Breast epithelium (tissue), 4 donors: ENCODE results near the gene CLMN. TPM values are rescaled to one million over a fixed set of nuclear protein-coding genes. Genes with fewer than 3 reads are reported as not detected.
A peak's percentile ranks its signal among the peaks of the same experiment; 100 is the strongest.

Source experiments
- DNase-seq, 2 donors: peaks; one replicate each; pipeline ENCODE4 v3.0.0-alpha.2; 2019; ENCODE audit warnings: low spot score in 2 of 2
- H3K27ac ChIP-seq, 2 donors: fragments of 200-600 bp; sonication (generic) in 1 of 2; one replicate each; pipeline ENCODE4 v1.5.1; 2016 to 2019; ENCODE audit warnings: mild to moderate bottlenecking in 1 of 2
- H3K27me3 ChIP-seq, 2 donors: fragments of 200-600 bp; sonication (generic) in 1 of 2; one replicate each; pipeline versions ENCODE4 v1.5.1 to v1.6.0; 2017 to 2019; ENCODE audit warnings: control low read depth in 1 of 2, mild to moderate bottlenecking in 1 of 2
- H3K36me3 ChIP-seq: fragments of 200-600 bp; one replicate; pipeline ENCODE4 v1.5.1; 2019
- H3K4me1 ChIP-seq, 2 donors: fragments of 200-600 bp; sonication (generic); one replicate each; pipeline ENCODE4 v1.5.1; 2016 to 2019; ENCODE audit warnings: control low read depth in 1 of 2
- H3K4me3 ChIP-seq, 3 donors: fragments of 200-600 bp; sonication (generic); 1 replicate in 2 of 3; 2 replicates in 1 of 3; pipeline ENCODE4 v1.5.1; 2016 to 2019; ENCODE audit warnings: mild to moderate bottlenecking in 3 of 3, moderate library complexity in 2 of 3
- H3K9me3 ChIP-seq, 2 donors: fragments of 200-600 bp; sonication (generic) in 1 of 2; one replicate each; pipeline ENCODE4 v1.5.1; 2016 to 2019; ENCODE audit warnings: control low read depth in 1 of 2
- POLR2A ChIP-seq: fragments of 450-650 bp; IDR thresholded peaks from one replicate; pipeline ENCODE4 v1.6.1; 2016; ENCODE audit warnings: antibody characterized with exemption, mild to moderate bottlenecking, moderate library complexity
- POLR2AphosphoS5 ChIP-seq, 3 donors: sonication (generic); formaldehyde crosslinking; IDR thresholded peaks; one replicate each; pipeline ENCODE4 v1.6.1; 2017; ENCODE audit warnings: antibody characterized with exemption in 3 of 3
- intact Hi-C: fragments of 100-400 bp; cut with DNase I; formaldehyde crosslinking; loops from one replicate; pipeline ENCODE4 v1.15.1; 2023; ENCODE audit warnings: low total_unique reads
- total RNA-seq, 3 donors: library from RNA; depleted of rRNA; stranded (reverse); fragments of >200 nt; gene quantifications; one replicate each; pipeline ENCODE4 v1.1.0, GENCODE V29; 2016
- TF ChIP-seq, protein P1 (sequence below), 3 donors: fragments of 450-650 bp; IDR thresholded peaks; one replicate each; pipeline ENCODE4 v1.5.1; 2016 to 2017; ENCODE audit warnings: antibody characterized with exemption in 3 of 3, mild to moderate bottlenecking in 3 of 3, moderate library complexity in 3 of 3

Gene CLMN
- total RNA-seq, 3 donors from 2014 or later, result 23.7 to 73.6 (median 48.5) TPM

DNA sequence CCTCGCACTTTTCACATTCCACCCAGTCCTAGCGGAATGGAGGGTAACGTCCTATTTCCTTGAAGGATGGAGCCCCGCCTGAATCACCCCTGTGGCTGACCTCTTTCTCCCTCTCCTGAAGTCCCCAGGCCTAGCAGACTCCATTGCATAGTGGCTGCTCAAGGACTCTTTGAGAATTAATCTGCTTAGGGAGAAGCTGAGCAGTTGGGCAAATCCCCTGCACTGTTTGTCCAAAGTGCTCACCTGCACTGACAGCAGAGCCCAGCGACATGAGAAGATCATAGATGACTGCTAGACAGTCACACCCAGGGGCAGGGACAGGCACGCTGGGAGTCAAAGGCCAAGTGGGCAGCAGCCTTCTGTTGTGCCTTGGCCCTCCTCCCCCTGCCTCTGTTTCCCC, 124.7 kb downstream of the CLMN start:
- Histone ChIP-seq H3K9me3 (no peaks in the 10 kb centered on the region), H3K36me3 (no peaks in the 10 kb centered on the region), H3K4me3 (no peak overlapping the region), H3K27me3 (no peaks in the 10 kb centered on the region), H3K4me1 (no peaks in the 10 kb centered on the region), H3K27ac (peak overlapping the region in 1 of 2 donors; percentile 32)
- intact Hi-C loops, result no loop called here
- TF ChIP-seq POLR2AphosphoS5 (IDR thresholded peaks at IDR 0.05) (no peak), POLR2A (no peak)
- TF ChIP-seq, protein P1, sequence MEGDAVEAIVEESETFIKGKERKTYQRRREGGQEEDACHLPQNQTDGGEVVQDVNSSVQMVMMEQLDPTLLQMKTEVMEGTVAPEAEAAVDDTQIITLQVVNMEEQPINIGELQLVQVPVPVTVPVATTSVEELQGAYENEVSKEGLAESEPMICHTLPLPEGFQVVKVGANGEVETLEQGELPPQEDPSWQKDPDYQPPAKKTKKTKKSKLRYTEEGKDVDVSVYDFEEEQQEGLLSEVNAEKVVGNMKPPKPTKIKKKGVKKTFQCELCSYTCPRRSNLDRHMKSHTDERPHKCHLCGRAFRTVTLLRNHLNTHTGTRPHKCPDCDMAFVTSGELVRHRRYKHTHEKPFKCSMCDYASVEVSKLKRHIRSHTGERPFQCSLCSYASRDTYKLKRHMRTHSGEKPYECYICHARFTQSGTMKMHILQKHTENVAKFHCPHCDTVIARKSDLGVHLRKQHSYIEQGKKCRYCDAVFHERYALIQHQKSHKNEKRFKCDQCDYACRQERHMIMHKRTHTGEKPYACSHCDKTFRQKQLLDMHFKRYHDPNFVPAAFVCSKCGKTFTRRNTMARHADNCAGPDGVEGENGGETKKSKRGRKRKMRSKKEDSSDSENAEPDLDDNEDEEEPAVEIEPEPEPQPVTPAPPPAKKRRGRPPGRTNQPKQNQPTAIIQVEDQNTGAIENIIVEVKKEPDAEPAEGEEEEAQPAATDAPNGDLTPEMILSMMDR (IDR thresholded peaks at IDR 0.05), result no peak
- DNase-seq, result no peak

DNA sequence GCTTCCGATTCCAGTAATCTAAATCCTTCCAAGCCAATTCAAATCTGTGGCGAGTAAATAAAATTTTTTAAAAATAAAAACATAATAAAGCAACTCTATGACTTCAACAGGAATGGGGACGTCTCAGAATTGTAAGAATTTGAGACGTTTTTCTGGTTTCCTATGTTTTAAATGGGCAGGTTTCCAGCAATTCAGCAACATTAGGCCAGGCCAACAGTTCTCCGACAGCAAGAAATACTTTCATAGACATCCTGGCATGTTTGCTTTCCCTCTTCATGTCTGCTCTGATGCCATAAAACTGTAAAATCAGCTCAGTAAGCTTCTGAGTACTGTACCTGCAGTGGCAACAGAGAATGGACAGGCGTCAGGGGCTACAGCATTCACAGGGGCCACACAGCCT, 126.6 kb downstream of the CLMN start:
- Histone ChIP-seq H3K9me3 (no peaks in the 10 kb centered on the region), H3K4me1 (no peaks in the 10 kb centered on the region), H3K4me3 (no peak overlapping the region), H3K27me3 (no peaks in the 10 kb centered on the region), H3K36me3 (no peaks in the 10 kb centered on the region), H3K27ac (no peak overlapping the region)
- DNase-seq, result no peak
- intact Hi-C loops, result no loop called here
- no peak for TF ChIP-seq POLR2AphosphoS5 (IDR thresholded peaks at IDR 0.05)
- TF ChIP-seq POLR2A, result no peak
- TF ChIP-seq, protein P1 (IDR thresholded peaks at IDR 0.05), result no peak

DNA sequence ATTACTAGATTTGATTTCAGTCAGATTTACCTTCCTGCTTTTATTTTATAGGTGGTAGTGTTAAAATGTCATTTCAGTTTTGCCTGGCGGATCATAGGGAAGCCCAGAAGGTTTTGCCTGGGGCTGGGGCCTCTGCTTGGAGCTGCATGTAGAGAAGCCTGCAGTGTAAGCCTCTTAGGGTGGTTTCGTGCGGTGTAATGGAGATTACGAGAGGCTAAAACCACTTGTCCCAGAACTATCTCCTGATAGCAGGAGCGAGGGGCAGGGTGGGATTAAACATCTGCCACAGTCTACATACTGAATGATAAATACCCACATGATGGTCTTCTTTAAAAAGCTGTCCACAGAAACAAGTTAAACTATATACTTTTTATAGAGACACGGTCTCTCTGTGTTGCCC, 127.4 kb downstream of the CLMN start:
- intact Hi-C loops, result no loop called here
- DNase-seq, result no peak
- H3K4me3 ChIP-seq, result no peak overlapping the region

DNA sequence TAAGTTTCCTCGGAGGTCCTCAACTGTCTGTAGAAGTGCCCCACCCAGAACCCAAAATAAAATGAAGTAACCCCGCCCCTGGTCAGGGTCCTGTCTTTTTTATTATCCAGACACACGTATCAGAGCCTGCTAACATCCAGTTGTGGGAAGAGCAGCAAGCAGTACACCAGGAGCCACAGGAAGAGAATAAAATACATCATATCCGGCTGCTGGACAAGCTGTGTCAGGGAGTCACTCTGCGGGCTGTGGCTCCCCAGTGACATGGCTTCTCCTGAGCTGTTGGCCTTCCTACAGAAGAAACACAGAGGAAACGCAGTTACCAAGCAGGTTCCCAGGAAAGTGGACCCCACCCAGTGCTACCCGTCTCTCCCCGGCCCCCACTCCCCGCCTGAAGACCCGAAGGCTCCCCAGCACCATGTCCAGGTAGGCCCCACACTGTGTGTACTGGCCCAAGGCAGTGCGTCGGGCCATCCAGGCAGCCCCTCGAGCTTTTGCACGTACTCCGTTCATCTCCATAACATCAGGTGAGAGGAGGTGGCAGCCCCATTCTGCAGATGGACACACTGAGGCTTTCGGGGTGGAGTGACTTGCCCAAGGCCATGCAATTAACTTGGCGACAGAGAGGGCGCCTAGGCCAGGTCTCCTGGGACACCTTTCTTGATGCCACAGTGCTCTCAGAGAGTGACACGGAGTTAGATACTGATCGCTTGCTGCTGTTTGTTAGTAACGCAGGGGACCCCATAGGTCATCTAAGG, 128.1 kb downstream of the CLMN start:
- no peak for DNase-seq
- intact Hi-C loops, result no loop called here
- no peaks in the 10 kb centered on the region for H3K9me3 ChIP-seq
- TF ChIP-seq POLR2AphosphoS5 (IDR thresholded peaks at IDR 0.05), result no peak
- no peak for TF ChIP-seq POLR2A
- TF ChIP-seq, protein P1 (IDR thresholded peaks at IDR 0.05), result no peak
- H3K4me1 ChIP-seq, result no peaks in the 10 kb centered on the region
- H3K27ac ChIP-seq, result no peak overlapping the region
- H3K36me3 ChIP-seq, result no peaks in the 10 kb centered on the region
- no peaks in the 10 kb centered on the region for H3K27me3 ChIP-seq
- H3K4me3 ChIP-seq, result no peak overlapping the region

More for the DNA sequence above, 127.4 kb downstream of the CLMN start:
- no peaks in the 10 kb centered on the region for H3K9me3 ChIP-seq
- no peak overlapping the region for H3K27ac ChIP-seq
- no peaks in the 10 kb centered on the region for H3K27me3 ChIP-seq
- H3K4me1 ChIP-seq, result no peaks in the 10 kb centered on the region
- H3K36me3 ChIP-seq, result no peaks in the 10 kb centered on the region
- TF ChIP-seq, protein P1 (IDR thresholded peaks at IDR 0.05), result no peak

DNA sequence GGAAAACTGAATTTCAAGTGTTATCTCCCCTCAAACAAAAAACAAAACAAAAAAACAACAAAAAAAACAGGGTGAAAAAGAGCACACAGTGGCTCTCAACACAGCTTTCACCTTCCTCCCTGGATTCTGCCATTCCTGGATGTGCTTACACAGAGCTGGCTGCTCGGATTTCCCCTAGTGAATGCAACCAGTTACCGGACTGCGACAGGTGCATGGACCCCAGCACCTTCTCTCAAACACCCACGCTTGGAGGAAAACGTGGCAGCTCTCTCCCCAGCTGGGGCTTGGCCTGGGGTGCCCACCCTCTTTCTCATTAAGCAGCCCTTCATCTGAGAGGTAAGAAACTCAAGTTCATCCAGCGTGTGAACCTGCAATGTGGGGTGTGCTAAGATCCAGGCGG, 128.9 kb downstream of the CLMN start:
- Histone ChIP-seq H3K4me1 (no peaks in the 10 kb centered on the region), H3K9me3 (no peaks in the 10 kb centered on the region), H3K27ac (no peak overlapping the region), H3K4me3 (no peak overlapping the region), H3K27me3 (no peaks in the 10 kb centered on the region), H3K36me3 (no peaks in the 10 kb centered on the region)
- no peak for DNase-seq
- intact Hi-C loops, result no loop called here
- no peak for TF ChIP-seq POLR2AphosphoS5 (IDR thresholded peaks at IDR 0.05)
- no peak for TF ChIP-seq POLR2A
- TF ChIP-seq, protein P1 (IDR thresholded peaks at IDR 0.05), result no peak
